GM23338 (cell line): ENCODE data around the gene CRK. TPM values are rescaled to one million over a fixed set of nuclear protein-coding genes. Genes with fewer than 3 reads are reported as not detected.

Experiments
- ATAC-seq: fragments of 200-7000 bp; cut with Tn5 transposase; 3 replicates; pipeline ENCODE4 v1.9.1; 2020
- DNase-seq: peaks from one replicate; pipeline ENCODE4 v3.0.0-alpha.2; 2015; ENCODE audit warnings: low spot score
- H2AFZ ChIP-seq: fragments of 200-600 bp; sonication (generic); 2 replicates; pipeline ENCODE4 v1.8.0; 2016; ENCODE audit warnings: antibody characterized with exemption, mild to moderate bottlenecking, moderate library complexity
- H3F3A ChIP-seq: fragments of 200-600 bp; sonication (generic); replicated peaks from 2 replicates; pipeline ENCODE4 v1.8.0; 2017; ENCODE audit warnings: antibody characterized with exemption, mixed run types, low read depth
- H3K27ac ChIP-seq: fragments of 200-600 bp; sonication (generic); 2 replicates; pipeline ENCODE4 v1.6.1; 2016; ENCODE audit warnings: low read depth
- H3K27me3 ChIP-seq: fragments of 200-600 bp; sonication (generic); 2 replicates; pipeline ENCODE4 v1.8.0; 2016; ENCODE audit warnings: mild to moderate bottlenecking, mixed run types, moderate library complexity; ENCODE audit not compliant: insufficient read depth
- H3K36me3 ChIP-seq: fragments of 200-600 bp; sonication (generic); 2 replicates; pipeline ENCODE4 v1.8.0; 2016; ENCODE audit warnings: mild to moderate bottlenecking; ENCODE audit not compliant: insufficient read depth
- H3K4me1 ChIP-seq: fragments of 200-600 bp; sonication (generic); 2 replicates; pipeline ENCODE4 v1.8.0; 2016; ENCODE audit warnings: mild to moderate bottlenecking, moderate library complexity; ENCODE audit not compliant: insufficient read depth
- H3K4me2 ChIP-seq: fragments of 200-600 bp; sonication (generic); 2 replicates; pipeline ENCODE4 v1.7.1; 2017; ENCODE audit warnings: mixed run types
- H3K4me3 ChIP-seq: fragments of 200-600 bp; sonication (generic); 2 replicates; pipeline ENCODE4 v1.6.1; 2016; ENCODE audit warnings: mixed run types
- H3K79me2 ChIP-seq: fragments of 200-600 bp; sonication (generic); replicated peaks from 2 replicates; pipeline ENCODE4 v1.8.0; 2017; ENCODE audit warnings: mild to moderate bottlenecking; ENCODE audit not compliant: insufficient read depth
- H3K9me2 ChIP-seq: fragments of 200-600 bp; sonication (generic); 2 replicates; pipeline ENCODE4 v1.8.0; 2017; ENCODE audit not compliant: insufficient read depth
- H4K20me1 ChIP-seq: fragments of 200-600 bp; sonication (generic); replicated peaks from 2 replicates; pipeline ENCODE4 v1.8.0; 2017; ENCODE audit warnings: mild to moderate bottlenecking; ENCODE audit not compliant: insufficient read depth
- H3K27ac Mint-ChIP-seq: 2 replicates; pipeline ENCODE4 v1.8.0; 2020; ENCODE audit warnings: inconsistent platforms, mild to moderate bottlenecking, moderate library complexity, mixed read lengths
- H3K27me3 Mint-ChIP-seq: 3 replicates; pipeline ENCODE4 v1.8.0; 2022; ENCODE audit warnings: low read depth, mild to moderate bottlenecking, moderate library complexity, mixed read lengths, inconsistent platforms; ENCODE audit not compliant: insufficient read depth, poor library complexity
- H3K36me3 Mint-ChIP-seq: 3 replicates; pipeline ENCODE4 v1.8.0; 2021; ENCODE audit warnings: low read depth, mild to moderate bottlenecking, inconsistent platforms, moderate library complexity, mixed read lengths
- H3K4me1 Mint-ChIP-seq: 3 replicates; pipeline ENCODE4 v1.8.0; 2020; ENCODE audit warnings: mild to moderate bottlenecking, inconsistent platforms, mixed read lengths
- H3K4me3 Mint-ChIP-seq: 3 replicates; pipeline ENCODE4 v1.8.0; 2021; ENCODE audit warnings: moderate library complexity, mild to moderate bottlenecking, inconsistent platforms, mixed read lengths
- H3K9me3 Mint-ChIP-seq: 3 replicates; pipeline ENCODE4 v1.8.0; 2020; ENCODE audit warnings: moderate library complexity, mild to moderate bottlenecking, inconsistent platforms, mixed read lengths
- EZH2phosphoT487 ChIP-seq: fragments of 200-600 bp; sonication (generic); IDR thresholded peaks from one replicate; pipeline ENCODE4 v1.8.1; 2018; ENCODE audit warnings: antibody characterized with exemption; ENCODE audit not compliant: unreplicated experiment
- NANOG ChIP-seq: IDR thresholded peaks from 2 replicates; pipeline ENCODE4 v1.6.1; 2016; ENCODE audit warnings: antibody characterized with exemption, borderline replicate concordance
- POLR2AphosphoS5 ChIP-seq: IDR thresholded peaks from 2 replicates; pipeline ENCODE4 v1.6.1; 2016; ENCODE audit warnings: antibody characterized with exemption, low read depth
- ZNF331 ChIP-seq: fragments of 250-450 bp; sonication (Bioruptor Pico); IDR thresholded peaks from 2 replicates; pipeline ENCODE4 v1.5.0; 2020; ENCODE audit warnings: low read depth, mild to moderate bottlenecking, moderate library complexity
- polyA plus RNA-seq: library from polyadenylated mRNA; unstranded; fragments of >200 nt; fragmentation: Nextera tagmentation; extraction: Ambion mirVana; gene quantifications from 2 replicates; pipeline ENCODE4 v1.2.1, GENCODE V29; 2016
- total RNA-seq: library from RNA; depleted of rRNA; stranded (reverse); fragments of >200 nt; shearing (Covaris generic); gene quantifications from 2 replicates; pipeline ENCODE4 v1.2.3, GENCODE V29; 2014
- TF ChIP-seq, protein P1 (sequence below), 2 experiments: fragments of 200-600 bp in 1 of 2; sonication (generic) in 1 of 2; conservative IDR thresholded peaks; 2 replicates each; pipeline versions ENCODE4 v1.5.1 to v1.6.1; 2016 to 2017; ENCODE audit warnings: antibody characterized with exemption in 2 of 2, low read depth in 2 of 2, mild to moderate bottlenecking in 2 of 2, moderate library complexity in 1 of 2
- TF ChIP-seq, protein P2 (sequence below): IDR thresholded peaks from one replicate; pipeline ENCODE4 v1.6.1; 2018; ENCODE audit warnings: antibody characterized with exemption; ENCODE audit not compliant: unreplicated experiment

CRK gene
- total and polyA plus RNA-seq, 2 experiments from 2014 or later, result 32.6 to 59.8 TPM

DNA sequence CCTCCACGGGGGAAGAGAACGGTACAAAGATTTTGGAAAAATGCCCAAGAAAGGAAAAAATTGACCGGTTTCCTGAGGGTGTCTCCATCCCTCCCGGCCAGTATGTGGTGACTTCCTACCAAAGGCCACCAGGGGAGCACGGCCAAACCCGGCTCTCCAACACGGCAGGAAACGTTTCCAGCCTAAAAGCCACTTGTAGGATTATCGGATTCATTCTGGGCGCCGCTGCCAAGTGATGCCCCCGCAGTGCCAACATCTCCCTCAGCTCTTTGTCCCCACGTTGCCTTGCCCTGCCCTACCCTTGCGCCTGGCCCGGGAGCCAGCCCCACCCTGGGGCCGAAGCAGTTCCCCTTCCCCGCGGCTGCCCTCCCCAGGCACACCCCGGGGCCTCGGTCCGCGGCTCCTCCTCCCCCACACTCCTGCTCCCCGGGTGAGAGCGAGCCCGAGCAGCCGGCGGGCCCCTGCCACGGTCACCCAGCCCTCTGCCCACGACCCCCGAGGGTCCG is 688 bp downstream of the CRK start:
- H3K27ac Mint-ChIP-seq, result peak overlapping the region; percentile 91
- peak overlapping the region; percentile 95 for H3K4me2 ChIP-seq
- peaks cover 55% of the 10 kb centered on the region for H3K79me2 ChIP-seq
- ATAC-seq, result peak; percentile 67
- H3K36me3 Mint-ChIP-seq, result peaks cover 24% of the 10 kb centered on the region
- peak overlapping the region; percentile 94 for H3K4me3 Mint-ChIP-seq
- H3K4me1 Mint-ChIP-seq, result peaks cover 18% of the 10 kb centered on the region
- peaks cover 5% of the 10 kb centered on the region; the same call in 1 of the 2 replicates for H3K36me3 ChIP-seq
- H3K9me2 ChIP-seq, result no peaks in the 10 kb centered on the region
- peaks cover 10% of the 10 kb centered on the region; the same call in 1 of the 2 replicates for H3F3A ChIP-seq
- H3K27ac ChIP-seq, result peak overlapping the region; percentile 79
- peaks cover 36% of the 10 kb centered on the region for H4K20me1 ChIP-seq
- peaks cover 10% of the 10 kb centered on the region for H3K27me3 Mint-ChIP-seq
- TF ChIP-seq, protein P1, sequence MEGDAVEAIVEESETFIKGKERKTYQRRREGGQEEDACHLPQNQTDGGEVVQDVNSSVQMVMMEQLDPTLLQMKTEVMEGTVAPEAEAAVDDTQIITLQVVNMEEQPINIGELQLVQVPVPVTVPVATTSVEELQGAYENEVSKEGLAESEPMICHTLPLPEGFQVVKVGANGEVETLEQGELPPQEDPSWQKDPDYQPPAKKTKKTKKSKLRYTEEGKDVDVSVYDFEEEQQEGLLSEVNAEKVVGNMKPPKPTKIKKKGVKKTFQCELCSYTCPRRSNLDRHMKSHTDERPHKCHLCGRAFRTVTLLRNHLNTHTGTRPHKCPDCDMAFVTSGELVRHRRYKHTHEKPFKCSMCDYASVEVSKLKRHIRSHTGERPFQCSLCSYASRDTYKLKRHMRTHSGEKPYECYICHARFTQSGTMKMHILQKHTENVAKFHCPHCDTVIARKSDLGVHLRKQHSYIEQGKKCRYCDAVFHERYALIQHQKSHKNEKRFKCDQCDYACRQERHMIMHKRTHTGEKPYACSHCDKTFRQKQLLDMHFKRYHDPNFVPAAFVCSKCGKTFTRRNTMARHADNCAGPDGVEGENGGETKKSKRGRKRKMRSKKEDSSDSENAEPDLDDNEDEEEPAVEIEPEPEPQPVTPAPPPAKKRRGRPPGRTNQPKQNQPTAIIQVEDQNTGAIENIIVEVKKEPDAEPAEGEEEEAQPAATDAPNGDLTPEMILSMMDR (conservative IDR thresholded peaks at IDR 0.05; ENCODE audit: low read depth in 2 of 2), result peak; percentile 40 to 55; a peak in 3 of 4 replicates
- TF ChIP-seq ZNF331 (CRISPR knock-in tag), result no peak
- no peak for TF ChIP-seq POLR2AphosphoS5
- no peak for TF ChIP-seq NANOG
- TF ChIP-seq, protein P2, sequence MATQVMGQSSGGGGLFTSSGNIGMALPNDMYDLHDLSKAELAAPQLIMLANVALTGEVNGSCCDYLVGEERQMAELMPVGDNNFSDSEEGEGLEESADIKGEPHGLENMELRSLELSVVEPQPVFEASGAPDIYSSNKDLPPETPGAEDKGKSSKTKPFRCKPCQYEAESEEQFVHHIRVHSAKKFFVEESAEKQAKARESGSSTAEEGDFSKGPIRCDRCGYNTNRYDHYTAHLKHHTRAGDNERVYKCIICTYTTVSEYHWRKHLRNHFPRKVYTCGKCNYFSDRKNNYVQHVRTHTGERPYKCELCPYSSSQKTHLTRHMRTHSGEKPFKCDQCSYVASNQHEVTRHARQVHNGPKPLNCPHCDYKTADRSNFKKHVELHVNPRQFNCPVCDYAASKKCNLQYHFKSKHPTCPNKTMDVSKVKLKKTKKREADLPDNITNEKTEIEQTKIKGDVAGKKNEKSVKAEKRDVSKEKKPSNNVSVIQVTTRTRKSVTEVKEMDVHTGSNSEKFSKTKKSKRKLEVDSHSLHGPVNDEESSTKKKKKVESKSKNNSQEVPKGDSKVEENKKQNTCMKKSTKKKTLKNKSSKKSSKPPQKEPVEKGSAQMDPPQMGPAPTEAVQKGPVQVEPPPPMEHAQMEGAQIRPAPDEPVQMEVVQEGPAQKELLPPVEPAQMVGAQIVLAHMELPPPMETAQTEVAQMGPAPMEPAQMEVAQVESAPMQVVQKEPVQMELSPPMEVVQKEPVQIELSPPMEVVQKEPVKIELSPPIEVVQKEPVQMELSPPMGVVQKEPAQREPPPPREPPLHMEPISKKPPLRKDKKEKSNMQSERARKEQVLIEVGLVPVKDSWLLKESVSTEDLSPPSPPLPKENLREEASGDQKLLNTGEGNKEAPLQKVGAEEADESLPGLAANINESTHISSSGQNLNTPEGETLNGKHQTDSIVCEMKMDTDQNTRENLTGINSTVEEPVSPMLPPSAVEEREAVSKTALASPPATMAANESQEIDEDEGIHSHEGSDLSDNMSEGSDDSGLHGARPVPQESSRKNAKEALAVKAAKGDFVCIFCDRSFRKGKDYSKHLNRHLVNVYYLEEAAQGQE, result no peak
- H3K27me3 ChIP-seq, result no peaks in the 10 kb centered on the region
- H3K4me1 ChIP-seq, result peaks cover 9% of the 10 kb centered on the region
- DNase-seq, result peak; percentile 82
- H3K4me3 ChIP-seq, result peak overlapping the region; percentile 96
- peak overlapping the region; percentile 80; the same call in 1 of the 2 replicates for H2AFZ ChIP-seq
- no peaks in the 10 kb centered on the region for H3K9me3 Mint-ChIP-seq

DNA sequence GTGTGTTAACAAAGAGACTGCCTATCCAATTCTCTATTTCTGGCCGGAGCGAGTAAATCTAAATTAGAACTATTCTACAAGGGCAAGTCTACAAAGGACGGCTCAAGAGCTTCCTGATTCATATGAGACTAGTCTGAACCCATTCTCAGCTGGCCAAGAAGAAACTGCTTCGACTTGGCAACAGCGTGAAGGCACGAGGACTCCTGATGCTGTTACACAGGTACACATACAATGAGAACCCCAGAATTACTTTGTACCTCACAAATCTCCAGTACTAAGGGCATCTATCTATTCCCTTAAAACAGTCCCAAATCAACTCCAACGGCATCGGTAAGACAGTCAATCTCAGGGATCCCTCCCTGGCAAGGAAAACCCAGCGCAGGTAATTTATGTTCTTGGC is 1.5 kb downstream of the CRK start:
- Mint-ChIP-seq H3K4me1 (peaks cover 18% of the 10 kb centered on the region), H3K27ac (no peak overlapping the region), H3K36me3 (peaks cover 21% of the 10 kb centered on the region), H3K4me3 (peak overlapping the region; percentile 94), H3K9me3 (no peaks in the 10 kb centered on the region), H3K27me3 (peaks cover 10% of the 10 kb centered on the region)
- Histone ChIP-seq H3F3A (peaks cover 10% of the 10 kb centered on the region; the same call in 1 of the 2 replicates), H3K4me3 (peak overlapping the region; percentile 96), H3K36me3 (peaks cover 5% of the 10 kb centered on the region; the same call in 1 of the 2 replicates), H3K27ac (0 out of 2 replicates have a peak overlapping the region, but pooled peaks have one; percentile 15), H2AFZ (no peak overlapping the region), H4K20me1 (peaks cover 40% of the 10 kb centered on the region), H3K27me3 (no peaks in the 10 kb centered on the region), H3K9me2 (no peaks in the 10 kb centered on the region), H3K79me2 (peaks cover 63% of the 10 kb centered on the region), H3K4me1 (peaks cover 9% of the 10 kb centered on the region), H3K4me2 (peak overlapping the region; percentile 95)
- ATAC-seq, result no peak
- no peak for DNase-seq
- no peak for TF ChIP-seq EZH2phosphoT487
- TF ChIP-seq, protein P2, result no peak
